ENCODE measurements around the gene SLC16A12.

Gene SLC16A12

GRCh38 chr10:89567576-89568245 lies 32.3 kb upstream of the SLC16A12 start:
- H3K4me3 ChIP-seq (ENCODE audit: low read depth, low read length), result no peak overlapping the region
- no peak for TF ChIP-seq CTCF (conservative IDR thresholded peaks at IDR 0.05; ENCODE audit: low read depth, low read length)
- DNase-seq (ENCODE audit: low read depth), result peak; percentile 31

- H3K4me3 ChIP-seq (ENCODE audit: low read depth, low read length), result no peak overlapping the region
- peak; percentile 23 for DNase-seq (ENCODE audit: low read depth)
- TF ChIP-seq CTCF (conservative IDR thresholded peaks at IDR 0.05; ENCODE audit: low read depth, low read length), result no peak
Observed at GRCh38 chr10:89566992-89567391, 31.6 kb upstream of the SLC16A12 start.

GRCh38 chr10:89566095-89566950 lies 30.9 kb upstream of the SLC16A12 start:
- no peak for DNase-seq (ENCODE audit: low read depth)
- TF ChIP-seq CTCF (conservative IDR thresholded peaks at IDR 0.05; ENCODE audit: low read depth, low read length), result no peak
- H3K4me3 ChIP-seq (ENCODE audit: low read depth, low read length), result no peak overlapping the region

DNA sequence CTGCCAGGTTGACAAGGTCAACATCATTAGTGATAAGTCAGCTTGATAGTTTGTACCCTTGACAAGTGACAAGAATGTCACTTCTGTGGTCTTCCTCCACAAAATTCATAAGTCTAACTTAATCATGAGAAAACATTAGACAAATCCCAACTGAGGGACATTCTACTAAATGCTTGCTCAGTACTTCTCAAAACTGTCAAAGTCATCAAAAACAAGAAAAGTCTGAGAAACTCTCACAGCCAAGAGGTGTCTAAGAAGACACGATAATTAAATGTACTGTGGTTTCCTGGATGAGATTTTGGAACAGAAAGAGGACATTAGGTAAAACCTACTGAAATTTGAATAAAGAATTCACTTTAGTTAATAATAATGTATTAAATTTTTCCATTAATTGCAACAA lies 29.8 kb upstream of the SLC16A12 start:
- no peak for TF ChIP-seq CTCF (conservative IDR thresholded peaks at IDR 0.05; ENCODE audit: low read depth, low read length)
- no peak for DNase-seq (ENCODE audit: low read depth)

DNA sequence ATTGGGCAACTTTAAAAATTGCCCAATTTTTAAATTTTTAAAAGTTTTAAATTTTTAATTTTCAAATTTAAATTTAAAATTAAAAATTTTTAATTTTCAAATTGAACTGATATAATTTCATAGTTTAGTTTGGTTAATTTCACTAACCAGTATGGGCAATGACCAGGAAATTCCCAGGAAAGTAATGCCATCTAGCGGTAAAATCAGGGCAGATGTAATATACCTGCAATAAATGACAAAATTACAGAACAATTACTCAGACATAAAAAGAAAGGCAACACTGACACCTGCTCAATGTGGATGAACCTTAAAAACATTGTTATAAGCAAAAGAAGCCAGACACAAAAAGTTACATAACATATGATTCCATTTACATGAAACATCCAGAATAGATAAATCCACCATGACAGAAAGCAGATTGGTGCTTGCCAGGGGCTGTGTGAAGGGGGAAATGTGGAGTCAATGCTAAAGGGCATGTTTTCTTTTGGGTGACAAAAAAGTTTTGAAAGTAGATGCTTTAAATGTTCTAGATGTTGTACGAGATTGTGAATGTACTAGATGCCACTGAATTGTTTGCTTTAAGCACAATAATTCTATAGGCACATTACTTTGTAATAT lies 28.6 kb upstream of the SLC16A12 start:
- DNase-seq (ENCODE audit: low read depth), result peak; percentile 72
- peak; percentile 65 for TF ChIP-seq CTCF (conservative IDR thresholded peaks at IDR 0.05; ENCODE audit: low read depth, low read length)

More for the DNA sequence above, 29.8 kb upstream of the SLC16A12 start:
- H3K4me3 ChIP-seq (ENCODE audit: low read depth, low read length), result no peak overlapping the region

DNA sequence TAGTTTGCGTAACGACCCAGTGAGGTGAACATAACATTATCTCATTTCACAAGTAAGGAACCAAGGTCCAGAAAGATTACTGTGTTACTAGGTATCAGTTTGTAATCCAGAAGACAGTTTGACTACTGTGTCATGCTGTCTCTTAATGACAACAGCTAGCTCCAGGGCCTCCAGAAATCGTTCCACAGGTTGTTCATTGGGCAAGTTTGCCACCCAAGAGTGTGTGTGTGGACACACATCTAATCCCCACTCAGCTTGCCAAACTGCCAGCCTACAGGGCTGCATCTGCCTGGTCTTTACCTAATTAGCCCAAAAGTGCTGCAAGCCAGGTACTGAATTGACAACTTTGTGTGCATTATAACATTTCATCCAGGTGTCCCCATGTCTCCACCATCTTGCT lies 27.9 kb upstream of the SLC16A12 start:
- TF ChIP-seq CTCF (conservative IDR thresholded peaks at IDR 0.05; ENCODE audit: low read depth, low read length), result no peak
- no peak overlapping the region for H3K4me3 ChIP-seq (ENCODE audit: low read depth, low read length)

More for the DNA sequence above, 28.6 kb upstream of the SLC16A12 start:
- H3K4me3 ChIP-seq (ENCODE audit: low read depth, low read length), result no peak overlapping the region

More for the DNA sequence above, 27.9 kb upstream of the SLC16A12 start:
- DNase-seq (ENCODE audit: low read depth), result no peak

Data from choroid plexus epithelial cell (primary cell).